GM10266 (cell line): Measurements from ENCODE around the gene NACAD.

ENCODE experiments used
- DNase-seq: peaks from one replicate; pipeline ENCODE4 v3.0.0; 2012; ENCODE audit errors: extremely low spot score
- TF ChIP-seq, protein P1 (sequence below): IDR thresholded peaks from 2 replicates; pipeline ENCODE4 v1.5.1; 2012; ENCODE audit warnings: mild to moderate bottlenecking, low read depth; ENCODE audit not compliant: control insufficient read depth, insufficient read depth; ENCODE audit errors: missing control alignments

The NACAD gene

DNA sequence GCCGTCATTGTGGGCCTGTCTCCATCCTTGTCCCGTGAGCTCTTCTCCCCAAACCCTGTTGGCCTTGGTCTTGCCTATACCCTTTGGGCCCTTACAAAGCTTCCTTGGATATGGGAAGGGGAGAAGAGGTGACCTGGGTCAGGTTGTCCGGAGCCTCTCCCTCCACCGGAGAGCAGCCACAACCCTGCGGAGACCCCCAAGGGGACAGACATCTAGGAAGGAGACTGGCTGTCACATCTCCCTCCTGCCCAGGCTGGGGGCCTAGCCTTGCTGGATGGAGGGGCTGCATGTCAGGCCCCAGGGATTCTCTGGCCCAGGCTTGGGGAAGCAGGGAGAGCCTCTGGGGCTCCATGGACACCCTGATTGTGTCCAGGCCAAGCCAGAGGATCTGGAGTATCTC is 11.8 kb downstream of the NACAD start:
- TF ChIP-seq, protein P1, sequence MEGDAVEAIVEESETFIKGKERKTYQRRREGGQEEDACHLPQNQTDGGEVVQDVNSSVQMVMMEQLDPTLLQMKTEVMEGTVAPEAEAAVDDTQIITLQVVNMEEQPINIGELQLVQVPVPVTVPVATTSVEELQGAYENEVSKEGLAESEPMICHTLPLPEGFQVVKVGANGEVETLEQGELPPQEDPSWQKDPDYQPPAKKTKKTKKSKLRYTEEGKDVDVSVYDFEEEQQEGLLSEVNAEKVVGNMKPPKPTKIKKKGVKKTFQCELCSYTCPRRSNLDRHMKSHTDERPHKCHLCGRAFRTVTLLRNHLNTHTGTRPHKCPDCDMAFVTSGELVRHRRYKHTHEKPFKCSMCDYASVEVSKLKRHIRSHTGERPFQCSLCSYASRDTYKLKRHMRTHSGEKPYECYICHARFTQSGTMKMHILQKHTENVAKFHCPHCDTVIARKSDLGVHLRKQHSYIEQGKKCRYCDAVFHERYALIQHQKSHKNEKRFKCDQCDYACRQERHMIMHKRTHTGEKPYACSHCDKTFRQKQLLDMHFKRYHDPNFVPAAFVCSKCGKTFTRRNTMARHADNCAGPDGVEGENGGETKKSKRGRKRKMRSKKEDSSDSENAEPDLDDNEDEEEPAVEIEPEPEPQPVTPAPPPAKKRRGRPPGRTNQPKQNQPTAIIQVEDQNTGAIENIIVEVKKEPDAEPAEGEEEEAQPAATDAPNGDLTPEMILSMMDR, result no peak
- DNase-seq, result no peak

GRCh38 chr7:45075871-45076796 is 12.6 kb downstream of the NACAD start:
- DNase-seq, result no peak

DNA sequence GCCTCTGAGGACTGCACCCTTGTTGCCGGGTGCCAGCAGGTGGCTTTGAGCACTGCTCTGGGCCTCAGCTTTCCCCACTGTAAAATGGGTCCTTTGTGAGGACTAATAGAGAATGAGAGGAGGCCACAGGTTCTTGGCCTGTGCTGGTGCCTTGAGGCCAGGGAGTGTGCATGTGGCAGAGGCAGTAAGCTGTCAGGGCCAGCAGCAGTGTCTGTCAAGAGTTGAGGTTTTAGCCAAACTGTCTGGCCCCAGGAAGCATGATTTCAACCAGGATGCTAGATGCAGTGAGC is 13.5 kb downstream of the NACAD start:
- TF ChIP-seq, protein P1, result no peak

More at GRCh38 chr7:45075871-45076796, 12.6 kb downstream of the NACAD start:
- TF ChIP-seq, protein P1, result no peak

GRCh38 chr7:45074528-45075354 is 14.0 kb downstream of the NACAD start:
- TF ChIP-seq, protein P1, result no peak
- DNase-seq, result no peak

More for the DNA sequence above, 13.5 kb downstream of the NACAD start:
- DNase-seq, result no peak

- TF ChIP-seq, protein P1, result no peak
- DNase-seq, result no peak
These were observed 14.8 kb downstream of the NACAD start for GRCh38 chr7:45073786-45074527.

DNA sequence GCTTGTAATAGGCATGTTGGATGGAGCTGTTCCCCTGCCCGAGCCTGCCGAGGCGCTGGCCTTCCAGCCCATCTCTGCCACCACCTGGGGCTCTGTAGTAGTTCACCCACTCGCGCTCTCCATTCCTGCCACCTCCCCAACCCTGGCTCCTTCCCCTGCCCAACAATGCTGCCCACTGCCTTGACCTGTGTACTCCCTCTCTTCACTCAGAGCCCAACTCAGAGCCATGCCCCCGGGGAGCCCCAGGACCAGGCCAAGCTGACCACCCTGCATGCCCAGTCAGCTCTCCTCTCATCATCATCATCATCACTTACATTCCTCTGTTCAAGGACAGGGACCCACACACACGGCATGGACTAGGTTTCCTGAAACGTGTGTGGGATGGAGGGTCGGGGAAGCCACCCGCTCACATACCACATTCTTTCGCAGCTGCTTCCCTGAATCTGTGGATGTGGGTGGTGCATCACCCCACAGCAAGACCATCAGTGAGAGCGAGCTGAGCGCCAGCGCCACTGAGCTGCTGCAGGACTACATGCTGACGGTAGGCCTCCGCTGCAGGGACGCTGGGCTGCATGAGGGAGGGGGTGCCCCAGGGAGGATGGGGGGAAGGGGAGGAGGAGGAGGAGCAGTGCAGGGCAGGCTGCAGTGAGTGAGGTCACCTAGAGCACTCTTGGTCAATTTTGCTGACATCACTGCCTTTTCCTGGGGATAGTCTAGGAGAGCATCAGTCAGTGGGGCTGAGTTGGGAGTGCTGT is 15.6 kb downstream of the NACAD start:
- TF ChIP-seq, protein P1, result no peak
- no peak for DNase-seq
